ENCODE measurements around the gene ITPR2. TPM values are rescaled to one million over a fixed set of nuclear protein-coding genes. Genes with fewer than 3 reads are reported as not detected.

Gene ITPR2
- total and polyA plus RNA-seq, 5 donors: 4.2 to 32.1 (median 23.2) TPM

GRCh38 chr12:26548227-26548626 is 284.8 kb downstream of the ITPR2 start:
- DNase-seq: no peak
- intact Hi-C loops (cut with DNase I): no loop called here

GRCh38 chr12:26546535-26547314 is 286.3 kb downstream of the ITPR2 start:
- no peaks in the 10 kb centered on the region for H3K9me3 ChIP-seq (ENCODE audit: control insufficient read depth, low read length)
- no peak for DNase-seq
- WGBS: 59% methylated on average over 3 of the region's 3 CpGs
- no peak overlapping the region for H3K4me3 ChIP-seq (ENCODE audit: low read length)
- H3K4me1 ChIP-seq (ENCODE audit: control insufficient read depth, insufficient read depth, low read length): peaks cover 5% of the 10 kb centered on the region
- H3K27me3 ChIP-seq (ENCODE audit: control insufficient read depth, insufficient read depth): no peaks in the 10 kb centered on the region
- H3K27ac ChIP-seq (ENCODE audit: low read length): no peak overlapping the region
- intact Hi-C loops (cut with DNase I): no loop called here
- peak; percentile 72 to 75 for ATAC-seq

More at GRCh38 chr12:26548227-26548626, 284.8 kb downstream of the ITPR2 start:
- Histone ChIP-seq H3K9me3 (ENCODE audit: control insufficient read depth, low read length) (no peaks in the 10 kb centered on the region), H3K27ac (ENCODE audit: low read length) (no peak overlapping the region), H3K4me3 (ENCODE audit: low read length) (no peak overlapping the region), H3K27me3 (ENCODE audit: control insufficient read depth, insufficient read depth) (no peaks in the 10 kb centered on the region), H3K4me1 (ENCODE audit: control insufficient read depth, insufficient read depth, low read length) (peaks cover 5% of the 10 kb centered on the region)
- no peak for ATAC-seq
- 80% methylated on average over 2 of the region's 2 CpGs for WGBS

GRCh38 chr12:26539131-26539530 is 293.9 kb downstream of the ITPR2 start:
- Histone ChIP-seq H3K4me1 (ENCODE audit: control insufficient read depth, insufficient read depth, low read length) (no peaks in the 10 kb centered on the region), H3K27ac (ENCODE audit: low read length) (no peak overlapping the region), H3K9me3 (ENCODE audit: control insufficient read depth, low read length) (no peaks in the 10 kb centered on the region), H3K4me3 (ENCODE audit: low read length) (no peak overlapping the region), H3K27me3 (ENCODE audit: control insufficient read depth, insufficient read depth) (no peaks in the 10 kb centered on the region)
- intact Hi-C loops (cut with DNase I): no loop called here
- 97% methylated on average over 4 of the region's 4 CpGs for WGBS
- ATAC-seq (no peak), DNase-seq (no peak)

- H3K4me3 ChIP-seq (ENCODE audit: low read length): no peak overlapping the region
- no peaks in the 10 kb centered on the region for H3K9me3 ChIP-seq (ENCODE audit: control insufficient read depth, low read length)
- no peaks in the 10 kb centered on the region for H3K4me1 ChIP-seq (ENCODE audit: control insufficient read depth, insufficient read depth, low read length)
- H3K27me3 ChIP-seq (ENCODE audit: control insufficient read depth, insufficient read depth): no peaks in the 10 kb centered on the region
- ATAC-seq: no peak
- H3K27ac ChIP-seq (ENCODE audit: low read length): no peak overlapping the region
- WGBS: 71% methylated on average over 3 of the region's 3 CpGs
- intact Hi-C loops (cut with DNase I): no loop called here
- no peak for DNase-seq
Measured at GRCh38 chr12:26537651-26538050, 295.3 kb downstream of the ITPR2 start.

- DNase-seq: no peak
- ATAC-seq: no peak
- H3K4me1 ChIP-seq (ENCODE audit: control insufficient read depth, insufficient read depth, low read length): no peaks in the 10 kb centered on the region
- H3K27me3 ChIP-seq (ENCODE audit: control insufficient read depth, insufficient read depth): no peaks in the 10 kb centered on the region
- 98% methylated on average over 2 of the region's 2 CpGs for WGBS
- no peak overlapping the region for H3K27ac ChIP-seq (ENCODE audit: low read length)
- no peaks in the 10 kb centered on the region for H3K9me3 ChIP-seq (ENCODE audit: control insufficient read depth, low read length)
- intact Hi-C loops (cut with DNase I): no loop called here
- no peak overlapping the region for H3K4me3 ChIP-seq (ENCODE audit: low read length)
Measured at GRCh38 chr12:26537126-26537525, 295.9 kb downstream of the ITPR2 start.

- ATAC-seq (no peak), DNase-seq (no peak)
- Histone ChIP-seq H3K9me3 (ENCODE audit: control insufficient read depth, low read length) (no peaks in the 10 kb centered on the region), H3K4me1 (ENCODE audit: control insufficient read depth, insufficient read depth, low read length) (no peaks in the 10 kb centered on the region), H3K27ac (ENCODE audit: low read length) (no peak overlapping the region), H3K4me3 (ENCODE audit: low read length) (no peak overlapping the region), H3K27me3 (ENCODE audit: control insufficient read depth, insufficient read depth) (no peaks in the 10 kb centered on the region)
- intact Hi-C loops (cut with DNase I): no loop called here
- 95% methylated on average over 4 of the region's 4 CpGs for WGBS
Measured at GRCh38 chr12:26535826-26536225, 297.2 kb downstream of the ITPR2 start.

- ATAC-seq: no peak
- no peaks in the 10 kb centered on the region for H3K9me3 ChIP-seq (ENCODE audit: control insufficient read depth, low read length)
- WGBS: 89% methylated on average over 3 of the region's 3 CpGs
- H3K4me3 ChIP-seq (ENCODE audit: low read length): no peak overlapping the region
- H3K4me1 ChIP-seq (ENCODE audit: control insufficient read depth, insufficient read depth, low read length): peaks cover 1% of the 10 kb centered on the region
- no peak overlapping the region for H3K27ac ChIP-seq (ENCODE audit: low read length)
- H3K27me3 ChIP-seq (ENCODE audit: control insufficient read depth, insufficient read depth): no peaks in the 10 kb centered on the region
- DNase-seq: no peak
- intact Hi-C loops (cut with DNase I): no loop called here
Measured at GRCh38 chr12:26534071-26534470, 298.9 kb downstream of the ITPR2 start.

- intact Hi-C loops (cut with DNase I): no loop called here
- DNase-seq: no peak
- Histone ChIP-seq H3K9me3 (ENCODE audit: control insufficient read depth, low read length) (no peaks in the 10 kb centered on the region), H3K27ac (ENCODE audit: low read length) (no peak overlapping the region), H3K4me3 (ENCODE audit: low read length) (no peak overlapping the region), H3K4me1 (ENCODE audit: control insufficient read depth, insufficient read depth, low read length) (peaks cover 5% of the 10 kb centered on the region), H3K27me3 (ENCODE audit: control insufficient read depth, insufficient read depth) (no peaks in the 10 kb centered on the region)
- ATAC-seq: no peak
- WGBS: 98% methylated on average over 3 of the region's 3 CpGs
Measured at GRCh38 chr12:26533211-26533610, 299.8 kb downstream of the ITPR2 start.

- H3K9me3 ChIP-seq (ENCODE audit: control insufficient read depth, low read length): no peaks in the 10 kb centered on the region
- H3K4me1 ChIP-seq (ENCODE audit: control insufficient read depth, insufficient read depth, low read length): peaks cover 5% of the 10 kb centered on the region
- no peak overlapping the region for H3K27ac ChIP-seq (ENCODE audit: low read length)
- intact Hi-C loops (cut with DNase I): no loop called here
- 82% methylated on average over 1 of the region's 1 CpG for WGBS
- H3K27me3 ChIP-seq (ENCODE audit: control insufficient read depth, insufficient read depth): no peaks in the 10 kb centered on the region
- no peak for DNase-seq
- no peak overlapping the region for H3K4me3 ChIP-seq (ENCODE audit: low read length)
- ATAC-seq: no peak
Measured at GRCh38 chr12:26530461-26530860, 302.5 kb downstream of the ITPR2 start.

DNA sequence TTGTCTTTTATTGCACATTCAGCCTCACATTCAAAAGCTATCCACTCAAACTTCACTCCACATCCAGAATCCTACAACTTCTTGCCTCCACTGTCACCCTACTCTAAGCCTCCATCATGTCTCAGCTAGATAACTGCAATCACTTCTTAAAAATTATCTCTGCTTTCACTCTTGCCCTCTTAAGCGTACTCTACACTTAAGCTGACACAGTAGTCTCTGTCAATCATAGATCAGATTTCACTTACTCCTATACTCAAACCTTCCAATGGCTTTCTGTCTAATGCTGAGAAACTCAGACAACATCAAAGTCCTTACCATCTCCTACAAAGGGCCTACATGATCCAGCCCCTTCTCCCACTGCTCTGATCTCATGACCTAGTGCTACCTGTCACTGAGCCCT is 304.1 kb downstream of the ITPR2 start:
- Histone ChIP-seq H3K4me1 (ENCODE audit: control insufficient read depth, insufficient read depth, low read length) (peaks cover 5% of the 10 kb centered on the region), H3K27me3 (ENCODE audit: control insufficient read depth, insufficient read depth) (no peaks in the 10 kb centered on the region), H3K4me3 (ENCODE audit: low read length) (no peak overlapping the region), H3K9me3 (ENCODE audit: control insufficient read depth, low read length) (no peaks in the 10 kb centered on the region), H3K27ac (ENCODE audit: low read length) (no peak overlapping the region)
- 54% methylated on average over 1 of the region's 1 CpG for WGBS
- intact Hi-C loops (cut with DNase I): no loop called here
- ATAC-seq (no peak), DNase-seq (no peak)

- 94% methylated on average over 4 of the region's 4 CpGs for WGBS
- DNase-seq (no peak), ATAC-seq (no peak)
- Histone ChIP-seq H3K27me3 (ENCODE audit: control insufficient read depth, insufficient read depth) (no peaks in the 10 kb centered on the region), H3K9me3 (ENCODE audit: control insufficient read depth, low read length) (no peaks in the 10 kb centered on the region), H3K4me3 (ENCODE audit: low read length) (no peak overlapping the region), H3K4me1 (ENCODE audit: control insufficient read depth, insufficient read depth, low read length) (peaks cover 6% of the 10 kb centered on the region), H3K27ac (ENCODE audit: low read length) (no peak overlapping the region)
- intact Hi-C loops (cut with DNase I): no loop called here
Measured at GRCh38 chr12:26527682-26528081, 305.3 kb downstream of the ITPR2 start.

Data from right cardiac atrium (tissue), 5 donors.